HG03521 (cell line): ENCODE measurements around the gene RPIA.
"Not testable (repeated sequence)": the region's sequence is repeated elsewhere in the genome, so short reads cannot be mapped to it uniquely, and the experiment has no call there.

ENCODE experiments used
- ATAC-seq: cut with Tn5 transposase; IDR thresholded peaks from one replicate; pipeline ENCODE4 v1.9.1; 2021; ENCODE audit warnings: mild to moderate bottlenecking, moderate library complexity; ENCODE audit not compliant: unreplicated experiment

RPIA gene

GRCh38 chr2:88765889-88766481 lies 74.5 kb downstream of the RPIA start:
- ATAC-seq: not testable (repeated sequence)

- no peak for ATAC-seq
Measured at GRCh38 chr2:88770016-88770415, 78.5 kb downstream of the RPIA start.

GRCh38 chr2:88773233-88774028 lies 82.0 kb downstream of the RPIA start:
- not testable (repeated sequence) for ATAC-seq

- not testable (repeated sequence) for ATAC-seq
Measured at GRCh38 chr2:88789213-88789612, 97.7 kb downstream of the RPIA start.

GRCh38 chr2:88795932-88796331 lies 104.5 kb downstream of the RPIA start:
- ATAC-seq: not testable (repeated sequence)

GRCh38 chr2:88796523-88796922 lies 105.0 kb downstream of the RPIA start:
- ATAC-seq: not testable (repeated sequence)

- not testable (repeated sequence) for ATAC-seq
Measured at GRCh38 chr2:88797164-88797563, 105.7 kb downstream of the RPIA start.
